HG02885 (cell line): ENCODE data around the gene KIF3B.

Experiments used
- ATAC-seq: cut with Tn5 transposase; IDR thresholded peaks from one replicate; pipeline ENCODE4 v1.9.1; 2021; ENCODE audit warnings: mild to moderate bottlenecking; ENCODE audit not compliant: unreplicated experiment, poor library complexity

KIF3B gene

DNA sequence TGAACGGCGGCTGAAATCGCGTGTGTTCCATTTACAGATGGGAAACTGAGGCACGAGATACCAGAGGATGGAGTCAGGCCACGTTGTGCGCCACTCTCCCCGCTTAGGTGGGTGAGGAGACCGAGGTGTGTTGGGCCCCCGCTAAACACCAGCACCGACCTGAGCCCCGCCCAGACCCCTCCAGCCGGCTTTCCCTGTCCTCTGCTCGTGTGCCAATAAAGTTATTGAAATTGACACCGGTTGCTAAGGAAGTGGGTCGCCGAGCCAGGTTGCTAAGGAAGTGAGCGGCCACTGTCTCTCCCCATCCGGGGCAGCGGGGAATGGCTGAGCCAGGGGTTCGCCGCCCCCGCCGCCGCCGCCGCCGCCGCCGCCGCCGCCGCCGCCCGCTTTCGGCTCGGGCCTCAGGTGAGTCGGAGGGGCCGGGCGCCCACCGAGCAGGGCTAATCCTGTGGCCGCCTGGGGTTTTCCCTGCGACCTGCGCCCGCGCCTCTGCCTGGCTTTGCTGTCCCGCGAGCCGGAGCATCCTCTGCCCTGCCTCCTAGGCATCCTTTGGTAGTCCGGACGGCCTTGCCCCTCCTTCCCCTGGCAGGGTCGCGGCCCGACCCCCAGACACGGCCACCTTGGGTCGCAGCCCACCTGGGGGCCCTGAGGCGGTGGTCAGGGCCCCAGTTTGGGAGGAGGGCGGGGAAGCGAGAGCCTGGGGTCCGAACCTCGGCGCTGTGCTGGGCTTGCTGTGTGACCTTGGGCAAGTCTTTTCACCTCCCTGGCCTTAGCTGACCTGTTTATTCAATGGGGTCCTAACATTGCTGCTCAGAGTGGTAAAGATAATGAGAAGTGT is at the start of gene KIF3B:
Gene KIF3B (plus strand): TSS at position 291 of the 838 bp plus-strand sequence. CDS start 32,127 bp downstream, outside the sequence.
- ATAC-seq = peak; percentile 87

DNA sequence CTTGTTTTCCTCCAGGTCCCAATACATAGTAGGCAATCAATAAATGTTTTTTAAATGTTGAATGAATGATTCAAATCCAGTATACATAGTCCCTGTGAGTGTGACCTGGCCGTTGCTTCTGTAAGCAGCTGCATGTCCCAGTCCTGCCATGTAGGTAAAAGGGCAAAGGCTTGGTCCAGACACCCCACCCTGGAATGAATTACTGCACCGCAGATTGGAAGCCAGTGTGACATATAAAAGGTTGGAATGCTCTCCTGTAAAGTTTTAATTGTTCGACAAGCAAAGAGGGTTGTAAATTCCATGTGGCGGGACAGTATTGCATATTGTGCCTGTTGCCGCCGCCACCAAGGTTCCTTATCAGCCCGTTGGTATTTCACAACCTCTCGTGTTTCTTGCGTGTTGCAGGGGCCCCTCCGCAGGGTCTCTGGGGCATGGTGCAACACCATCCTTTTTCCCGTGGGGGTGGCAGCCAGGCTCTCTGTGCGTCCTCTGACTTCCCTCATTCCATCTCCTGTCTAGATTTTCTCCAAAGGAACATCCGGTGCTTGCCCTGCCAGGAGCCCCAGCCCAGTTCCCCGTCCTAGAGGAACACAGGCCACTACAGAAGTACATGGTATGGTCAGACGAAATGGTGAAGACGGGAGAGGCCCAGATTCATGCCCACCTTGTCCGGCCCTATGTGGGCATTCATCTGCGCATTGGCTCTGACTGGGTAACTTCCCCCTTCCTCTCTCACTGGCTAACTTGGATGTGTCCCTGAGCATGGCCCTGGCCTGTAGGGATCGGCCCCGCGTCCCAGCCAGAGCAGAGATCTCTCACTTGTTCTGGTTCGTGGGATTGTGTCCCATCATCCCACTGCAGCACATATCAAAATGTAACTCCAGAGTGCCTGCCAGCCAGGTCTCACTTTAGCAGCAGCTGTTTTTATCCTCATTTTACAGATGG is 49.4 kb upstream of the KIF3B start:
- no peak for ATAC-seq

DNA sequence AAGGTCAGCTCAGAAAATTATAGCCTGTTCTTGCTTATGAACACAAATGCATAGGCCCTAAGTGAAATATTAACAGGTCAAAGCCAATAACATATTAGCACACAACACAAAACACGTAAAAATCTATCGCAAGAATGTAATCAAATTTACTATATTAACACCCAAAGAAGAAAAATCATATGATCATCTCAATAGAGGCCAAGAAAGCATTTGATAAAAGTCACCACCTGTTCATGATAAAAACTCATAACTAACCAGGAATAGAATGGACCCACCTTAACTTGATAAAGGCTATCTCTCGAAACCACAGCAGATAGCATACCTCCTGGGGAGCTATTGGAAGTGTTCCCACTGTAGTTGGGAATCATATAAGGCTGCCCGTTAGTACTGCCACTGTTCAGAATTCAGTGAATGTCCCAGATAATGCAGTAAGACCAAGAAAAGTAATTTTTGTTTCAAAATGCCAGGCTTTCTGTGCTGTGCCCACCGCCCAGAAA is 48.2 kb upstream of the KIF3B start:
- no peak for ATAC-seq

DNA sequence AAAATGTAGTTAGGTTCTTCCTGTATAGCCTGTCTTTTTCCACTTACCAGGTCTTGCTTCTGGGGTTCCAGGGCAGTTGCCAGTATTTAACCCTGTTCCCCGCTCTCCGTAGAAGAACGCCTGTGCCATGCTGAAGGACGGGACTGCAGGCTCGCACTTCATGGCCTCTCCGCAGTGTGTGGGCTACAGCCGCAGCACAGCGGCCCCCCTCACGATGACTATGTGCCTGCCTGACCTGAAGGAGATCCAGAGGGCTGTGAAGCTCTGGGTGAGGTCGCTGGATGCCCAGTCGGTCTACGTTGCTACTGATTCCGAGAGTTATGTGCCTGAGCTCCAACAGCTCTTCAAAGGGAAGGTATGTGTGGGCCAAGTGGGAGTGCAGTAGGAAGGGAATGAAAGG is 46.7 kb upstream of the KIF3B start:
- ATAC-seq = no peak

- ATAC-seq = no peak
These were observed 46.2 kb upstream of the KIF3B start for GRCh38 chr20:32231245-32231644.

GRCh38 chr20:32231847-32232246 is 45.6 kb upstream of the KIF3B start:
- ATAC-seq = no peak

- ATAC-seq = no peak
These were observed 45.0 kb upstream of the KIF3B start for GRCh38 chr20:32232326-32232886.

GRCh38 chr20:32233286-32233685 is 44.2 kb upstream of the KIF3B start:
- no peak for ATAC-seq

- no peak for ATAC-seq
These were observed 43.2 kb upstream of the KIF3B start for GRCh38 chr20:32234135-32234808.

GRCh38 chr20:32235331-32236047 is 42.0 kb upstream of the KIF3B start:
- no peak for ATAC-seq

DNA sequence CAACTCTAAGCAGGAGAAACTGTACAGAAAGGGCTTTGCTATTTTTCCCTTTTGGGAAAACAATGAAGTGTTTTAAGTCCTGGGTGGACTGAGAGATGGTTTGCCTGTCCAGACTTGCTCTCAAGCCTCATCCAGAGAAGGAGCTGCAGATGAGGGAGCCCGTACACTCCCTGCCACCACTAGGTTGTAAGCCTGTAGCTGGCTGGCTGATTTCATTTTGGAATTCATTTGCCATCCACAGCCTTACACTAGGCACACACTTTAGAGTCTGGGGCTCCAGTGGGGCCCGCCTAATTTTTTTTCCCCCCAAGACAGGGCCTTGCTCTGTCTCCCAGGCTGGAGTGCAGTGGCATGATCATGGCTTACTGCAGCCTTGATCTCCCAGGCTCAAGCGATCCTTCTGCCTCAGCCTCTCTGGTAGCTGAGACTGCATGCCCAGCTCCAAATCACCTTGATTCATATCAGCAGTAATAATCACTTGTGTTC is 41.4 kb upstream of the KIF3B start:
- no peak for ATAC-seq

DNA sequence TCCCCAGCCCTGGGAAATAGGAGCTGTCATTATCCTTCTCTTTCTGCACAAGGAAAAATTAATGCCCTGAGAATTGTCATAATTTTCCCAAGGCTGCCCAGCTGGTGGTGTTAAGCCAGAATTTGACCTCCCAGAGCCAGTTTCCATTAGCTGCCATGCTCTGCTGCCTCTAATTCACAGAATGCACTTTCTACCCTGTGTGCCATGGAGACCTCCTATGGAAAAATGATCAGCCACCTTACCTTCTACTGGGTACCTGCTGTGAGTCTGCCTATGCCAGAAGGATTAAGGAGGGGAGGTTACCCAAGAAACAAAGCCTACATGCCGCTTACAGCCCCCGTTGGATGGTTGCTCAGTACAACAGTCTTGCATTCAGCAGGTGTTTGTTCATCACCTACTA is 40.6 kb upstream of the KIF3B start:
- ATAC-seq = no peak

DNA sequence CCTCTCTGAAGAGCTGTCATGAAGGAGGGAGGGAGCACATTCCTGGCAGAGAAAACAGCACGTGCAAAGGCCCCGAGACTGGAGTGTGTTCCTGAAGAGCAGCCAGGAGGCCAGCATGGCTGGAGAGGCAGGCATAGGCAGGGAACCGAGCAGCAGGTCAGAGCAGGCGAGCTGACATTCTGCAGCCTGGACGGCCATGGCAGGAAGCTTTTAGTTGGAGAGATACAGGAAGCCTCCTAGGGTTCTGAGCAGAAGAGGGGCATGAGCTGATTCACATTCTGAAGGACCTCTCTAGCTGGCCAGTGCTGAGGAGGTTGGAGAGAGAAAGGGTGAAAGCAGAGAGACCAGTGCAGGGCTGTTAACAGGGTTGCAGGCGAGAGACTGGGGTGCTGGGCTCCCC is 40.0 kb upstream of the KIF3B start:
- ATAC-seq = no peak

- ATAC-seq = no peak
These were observed 38.7 kb upstream of the KIF3B start for GRCh38 chr20:32238483-32239425.

DNA sequence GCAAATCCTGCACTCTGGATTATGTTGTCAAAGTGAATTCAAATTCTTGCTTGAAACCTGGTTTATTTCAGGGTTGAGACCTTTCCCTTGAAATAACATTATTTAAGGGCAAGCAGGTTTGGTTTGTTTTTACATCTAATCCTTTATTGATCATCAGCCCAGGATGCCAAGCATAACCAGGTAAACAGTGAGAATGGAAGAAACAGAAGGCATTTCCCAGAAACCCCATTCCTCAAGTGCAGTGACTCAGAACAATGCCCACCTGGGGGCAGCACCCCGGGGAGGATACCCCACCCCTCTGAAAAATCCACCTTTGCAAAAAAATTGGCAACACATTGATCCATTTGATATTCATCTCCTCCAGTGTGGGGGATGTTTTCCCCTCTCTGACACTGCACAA is 37.2 kb upstream of the KIF3B start:
- ATAC-seq = no peak

DNA sequence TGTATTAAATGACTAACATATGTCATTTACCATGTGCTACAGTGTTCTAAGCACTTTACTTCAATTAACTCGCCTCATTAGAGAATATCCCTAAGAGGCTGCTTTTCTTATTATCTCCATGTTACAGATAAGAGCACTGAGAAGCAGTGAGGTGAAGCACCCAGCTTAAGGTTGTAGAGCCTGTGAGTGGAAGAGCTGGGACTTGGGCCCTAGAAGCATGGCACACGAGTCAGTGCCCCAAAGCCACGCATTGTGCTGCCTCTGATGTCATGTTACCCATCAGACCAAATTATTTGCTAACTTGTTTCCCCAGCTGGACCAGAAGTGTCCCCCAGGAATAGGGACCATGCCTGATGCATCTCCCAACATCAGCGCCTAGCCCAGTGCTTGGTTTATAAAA is 35.6 kb upstream of the KIF3B start:
- no peak for ATAC-seq

DNA sequence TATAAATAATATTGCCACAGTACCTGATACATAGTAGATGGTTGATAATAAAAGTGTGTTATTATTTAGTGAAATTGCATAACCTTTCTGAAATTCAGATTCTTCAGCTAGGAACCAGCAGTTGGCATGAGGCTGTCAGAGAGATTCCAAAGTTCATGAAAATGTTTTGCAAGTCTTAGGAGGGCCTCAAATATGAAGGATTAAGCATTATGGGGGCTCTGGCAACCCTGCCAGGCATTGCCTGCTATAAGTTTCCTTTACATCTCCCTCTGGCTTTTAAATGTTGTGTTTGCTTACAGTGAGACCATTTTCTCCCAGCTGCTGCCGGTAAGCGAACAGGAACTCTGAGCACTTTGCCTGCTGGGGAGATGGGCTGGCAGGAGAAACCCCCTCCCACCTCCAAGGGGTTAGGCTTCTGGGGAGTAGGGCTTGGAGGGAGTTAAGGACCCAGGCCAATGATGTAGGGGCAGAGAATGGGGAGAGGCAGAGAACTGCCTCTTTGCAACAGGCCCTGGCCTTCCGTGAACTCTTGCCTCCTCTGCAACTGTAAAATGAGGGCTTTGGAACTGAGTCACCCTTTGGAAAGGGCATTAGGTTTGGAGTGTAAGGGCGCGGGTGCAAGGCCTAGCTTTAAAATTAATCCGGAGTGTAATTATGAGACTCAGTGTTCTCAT is 33.2 kb upstream of the KIF3B start:
- no peak for ATAC-seq

- no peak for ATAC-seq
These were observed 32.5 kb upstream of the KIF3B start for GRCh38 chr20:32244959-32245358.
